Endothelial cell of umbilical vein (primary cell): ENCODE results near the gene ADAMTS14. TPM values are rescaled to one million over a fixed set of nuclear protein-coding genes. Genes with fewer than 3 reads are reported as not detected.

Source experiments
- BruUV-seq: library from RNA; stranded (reverse); fragments of 400-500 nt; replicated peaks from 2 replicates; lab custom pipeline; 2021; lab: Mats Ljungman, UMichigan
- CTCF ChIA-PET: fragments of 300-600, 350-600 bp; sonication (Branson Sonifier 250); formaldehyde crosslinking; loops from one replicate; lab custom pipeline; 2021; ENCODE audit warnings: antibody characterized with exemption, inconsistent platforms; lab: Charles Lee
- POLR2A ChIA-PET: fragments of 300-600, 350-600 bp; sonication (Branson Sonifier 250); formaldehyde crosslinking; loops from one replicate; lab custom pipeline; 2021; ENCODE audit warnings: antibody characterized with exemption, inconsistent platforms; lab: Charles Lee
- DNase-seq: peaks from one replicate; pipeline ENCODE4 v3.0.0-alpha.2; 2011; ENCODE audit warnings: low read depth, low spot score
- FAIRE-seq: peaks from 2 replicates; lab custom pipeline; 2011; peaks lifted over from hg19 to GRCh38; lab: Jason Lieb, UNC
- H2AFZ ChIP-seq: 2 replicates; pipeline ENCODE4 v1.6.0; 2012; ENCODE audit warnings: low read depth, low read length, control low read depth, inconsistent platforms
- H3K27ac ChIP-seq: 2 replicates; pipeline ENCODE4 v1.5.1; 2011; ENCODE audit warnings: low read depth, mild to moderate bottlenecking, control low read depth, low read length, moderate library complexity; ENCODE audit not compliant: insufficient read depth
- H3K27me3 ChIP-seq, 2 experiments: 2 replicates each; pipeline versions ENCODE4 v1.6.0 to v1.6.1; 2011; ENCODE audit warnings: low read length in 2 of 2, mixed read lengths in 1 of 2; ENCODE audit not compliant: control insufficient read depth in 2 of 2, insufficient read depth in 2 of 2
- H3K36me3 ChIP-seq, 2 experiments: 2 replicates in 1 of 2; 3 replicates in 1 of 2; pipeline ENCODE4 v1.5.1; 2011; ENCODE audit warnings: low read length in 2 of 2, mild to moderate bottlenecking in 1 of 2, moderate library complexity in 1 of 2; ENCODE audit not compliant: control insufficient read depth in 2 of 2, insufficient read depth in 2 of 2; ENCODE audit errors: extremely low read depth in 1 of 2
- H3K4me1 ChIP-seq: 3 replicates; pipeline ENCODE4 v1.5.1; 2011; ENCODE audit warnings: mild to moderate bottlenecking, low read length; ENCODE audit not compliant: control insufficient read depth, insufficient read depth; ENCODE audit errors: extremely low read depth
- H3K4me2 ChIP-seq: 2 replicates; pipeline ENCODE4 v1.6.1; 2011; ENCODE audit warnings: low read length, control low read depth, mixed read lengths; ENCODE audit not compliant: insufficient read depth
- H3K4me3 ChIP-seq, 3 experiments: fragments of 200-600 bp in 1 of 3; sonication (generic), shearing (Covaris generic) in 1 of 3; replicated peaks in 1 of 3; 2 replicates each; pipeline ENCODE4 v1.5.1; 2011 to 2016; ENCODE audit warnings: control low read depth in 3 of 3, low read length in 3 of 3, mild to moderate bottlenecking in 2 of 3, inconsistent platforms in 1 of 3, low read depth in 1 of 3, moderate library complexity in 1 of 3; ENCODE audit not compliant: insufficient read depth in 1 of 3
- H3K79me2 ChIP-seq: 2 replicates; pipeline ENCODE4 v1.6.0; 2012; ENCODE audit warnings: low read length, inconsistent platforms; ENCODE audit not compliant: control insufficient read depth, insufficient read depth
- H3K9ac ChIP-seq: replicated peaks from 2 replicates; pipeline ENCODE3; 2011; ENCODE audit warnings: low read length, control low read depth; ENCODE audit not compliant: insufficient read depth; ENCODE audit errors: extremely low read depth
- H3K9me1 ChIP-seq: replicated peaks from 3 replicates; pipeline ENCODE4 v1.6.0; 2011; ENCODE audit warnings: mild to moderate bottlenecking, low read length; ENCODE audit not compliant: control insufficient read depth, insufficient read depth; ENCODE audit errors: extremely low read depth
- H3K9me3 ChIP-seq: replicated peaks from 2 replicates; pipeline ENCODE4 v1.5.1; 2012; ENCODE audit warnings: low read length, inconsistent platforms; ENCODE audit not compliant: control insufficient read depth, insufficient read depth
- H4K20me1 ChIP-seq: replicated peaks from 2 replicates; pipeline ENCODE3; 2011; ENCODE audit warnings: mild to moderate bottlenecking, low read length; ENCODE audit not compliant: control insufficient read depth, insufficient read depth; ENCODE audit errors: extremely low read depth
- CTCF ChIP-seq, 2 donors: IDR thresholded peaks; 1 replicate in 1 of 2; 2 replicates in 1 of 2; pipeline ENCODE4 v1.5.1; 2011; ENCODE audit warnings: low read length in 2 of 2, mild to moderate bottlenecking in 2 of 2, moderate library complexity in 2 of 2, control low read depth in 1 of 2, inconsistent platforms in 1 of 2, low read depth in 1 of 2; ENCODE audit not compliant: insufficient read depth in 1 of 2; ENCODE audit errors: extremely low read depth in 1 of 2
- GATA2 ChIP-seq: IDR thresholded peaks from 2 replicates; pipeline ENCODE4 v1.7.0; 2011; ENCODE audit warnings: low read depth, mild to moderate bottlenecking, moderate library complexity, mixed read lengths, low read length; ENCODE audit not compliant: insufficient read length, insufficient read depth
- MYC ChIP-seq: IDR thresholded peaks from one replicate; pipeline ENCODE4 v1.6.1; 2011; ENCODE audit warnings: mild to moderate bottlenecking, low read depth, low read length
- dilution Hi-C: fragments of 300-500 bp; cut with MboI; formaldehyde crosslinking; loops from one replicate; pipeline ENCODE4 v1.15.0; 2019; ENCODE audit warnings: low sequenced_read_pairs; ENCODE audit not compliant: extremely low pct_ligation_motif_present
- intact Hi-C: fragments of 100-400 bp; cut with micrococcal nuclease; formaldehyde crosslinking; loops from one replicate; pipeline ENCODE4 v1.10.0; 2022
- polyA plus RNA-seq, 4 experiments: library from polyadenylated mRNA; depleted of rRNA in 3 of 4; stranded (reverse) in 3 of 4; unstranded in 1 of 4; fragments of >200 nt; gene quantifications; 2 replicates each; pipeline versions ENCODE4 v1.2.1 to v1.2.3, GENCODE V29; 2011 to 2012; ENCODE audit warnings: missing spikeins in 1 of 4
- total RNA-seq: library from RNA; stranded (reverse); gene quantifications from 2 replicates; pipeline ENCODE4 v1.2.3, GENCODE V29; 2021

The ADAMTS14 gene
- total and polyA plus RNA-seq, 2 donors (not counting 3 experiments of a cell fraction or from before 2014, with no cell fraction given), result not detected

- Histone ChIP-seq H3K9me3 (no peaks in the 10 kb centered on the region), H3K27me3 (peaks cover 0 to 5% of the 10 kb centered on the region in 2 experiments), H3K9me1 (no peaks in the 10 kb centered on the region), H3K4me3 (no peak overlapping the region), H3K9ac (no peak overlapping the region), H3K36me3 (no peaks in the 10 kb centered on the region), H3K4me2 (no peak overlapping the region), H3K4me1 (no peaks in the 10 kb centered on the region), H3K79me2 (no peaks in the 10 kb centered on the region), H2AFZ (no peak overlapping the region), H4K20me1 (no peaks in the 10 kb centered on the region), H3K27ac (no peak overlapping the region)
- CTCF ChIA-PET, result interaction anchor here (1.4 to 3.6 kb wide), 4 partner anchors 119 to 301 kb away, joined by 3 to 32 read pairs (median 12); no protein-coding TSS in a partner anchor
- intact Hi-C loops (no loop called here), dilution Hi-C loops (no loop called here)
- FAIRE-seq (no peak), DNase-seq (no peak)
- TF ChIP-seq MYC (no peak), GATA2 (no peak), CTCF (IDR thresholded peaks at IDR 0.05; ENCODE audit: extremely low read depth in 1 of 2, insufficient read depth in 1 of 2, low read depth in 1 of 2, low read length in 2 of 2) (no peak)
- no TSS peak for BruUV-seq
- POLR2A ChIA-PET, result no interaction called here
Observed at GRCh38 chr10:70761727-70762350, 89.5 kb downstream of the ADAMTS14 start.
